ENCODE data around the gene FTHL17. TPM values are rescaled to one million over a fixed set of nuclear protein-coding genes. Genes with fewer than 3 reads are reported as not detected.
A peak's percentile ranks its signal among the peaks of the same experiment; 100 is the strongest.

The FTHL17 gene
- not detected for total RNA-seq
- polyA plus RNA-seq (ENCODE audit: insufficient read depth, low read depth, low replicate concordance): not detected
- long read RNA-seq, donor 1: 0 reads
- long read RNA-seq, donor 2: 0 reads
- long read RNA-seq, donor 3: 0 reads
- long read RNA-seq, donor 4: 0 reads
- long read RNA-seq, donor 5: 0 reads
- long read RNA-seq, donor 6: 0 reads
- long read RNA-seq, donor 7: 0 reads
- long read RNA-seq, donor 8: 0 reads
- long read RNA-seq, donor 9: 0 reads
- long read RNA-seq, donor 10: 0 reads

DNA sequence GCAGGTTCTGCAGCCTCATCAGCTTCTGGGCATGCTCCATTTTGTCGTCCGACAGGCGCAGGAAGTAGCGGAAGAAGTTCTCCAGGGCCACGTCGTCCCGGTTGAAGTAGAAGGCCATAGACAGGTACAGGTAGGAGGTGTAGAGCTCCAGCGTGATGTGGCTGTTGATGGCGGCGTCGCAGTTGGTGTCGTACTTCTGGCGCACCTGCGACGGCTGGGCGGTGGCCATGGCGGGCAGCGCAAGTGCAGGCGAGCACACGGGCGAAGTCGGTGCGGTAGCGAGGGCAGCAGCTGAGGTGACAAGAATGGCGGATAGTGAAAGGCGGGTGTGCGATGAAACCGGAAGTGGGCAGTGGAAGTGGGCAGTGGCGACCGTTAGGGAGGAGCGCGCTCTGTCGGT is at the start of gene FTHL17:
TSS of gene FTHL17 (minus strand) at position 317 of the 400 bp plus-strand sequence. CDS start at position 229, 88 bp downstream.
- intact Hi-C loops (cut with DNase I): no loop called here
- no peak within 1 kb of the TSS for H3K27ac ChIP-seq (ENCODE audit: low read depth in 2 of 2, low read length in 2 of 2)
- no peak for DNase-seq

DNA sequence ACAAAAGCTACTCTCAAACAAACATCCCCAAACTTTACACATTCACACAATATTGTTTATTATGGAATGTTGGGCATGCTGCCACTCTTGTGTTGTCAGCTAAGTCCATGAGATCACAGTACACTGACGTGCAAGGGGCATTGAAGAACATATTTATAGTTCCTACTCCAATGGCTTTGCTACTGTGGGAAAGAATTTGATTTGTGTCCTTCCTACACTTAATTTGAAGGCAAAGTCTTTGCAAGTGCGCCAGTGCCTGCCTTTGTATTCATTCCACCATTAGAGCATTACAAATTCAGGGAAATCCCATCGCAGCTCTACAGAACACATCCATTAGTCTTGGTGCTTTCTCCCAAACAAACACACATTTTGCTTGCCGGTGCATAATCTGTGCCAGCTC is 45.4 kb upstream of the FTHL17 start:
- no peak overlapping the region for H3K4me3 ChIP-seq (ENCODE audit: low read length in 3 of 3)
- TF ChIP-seq, protein P1, sequence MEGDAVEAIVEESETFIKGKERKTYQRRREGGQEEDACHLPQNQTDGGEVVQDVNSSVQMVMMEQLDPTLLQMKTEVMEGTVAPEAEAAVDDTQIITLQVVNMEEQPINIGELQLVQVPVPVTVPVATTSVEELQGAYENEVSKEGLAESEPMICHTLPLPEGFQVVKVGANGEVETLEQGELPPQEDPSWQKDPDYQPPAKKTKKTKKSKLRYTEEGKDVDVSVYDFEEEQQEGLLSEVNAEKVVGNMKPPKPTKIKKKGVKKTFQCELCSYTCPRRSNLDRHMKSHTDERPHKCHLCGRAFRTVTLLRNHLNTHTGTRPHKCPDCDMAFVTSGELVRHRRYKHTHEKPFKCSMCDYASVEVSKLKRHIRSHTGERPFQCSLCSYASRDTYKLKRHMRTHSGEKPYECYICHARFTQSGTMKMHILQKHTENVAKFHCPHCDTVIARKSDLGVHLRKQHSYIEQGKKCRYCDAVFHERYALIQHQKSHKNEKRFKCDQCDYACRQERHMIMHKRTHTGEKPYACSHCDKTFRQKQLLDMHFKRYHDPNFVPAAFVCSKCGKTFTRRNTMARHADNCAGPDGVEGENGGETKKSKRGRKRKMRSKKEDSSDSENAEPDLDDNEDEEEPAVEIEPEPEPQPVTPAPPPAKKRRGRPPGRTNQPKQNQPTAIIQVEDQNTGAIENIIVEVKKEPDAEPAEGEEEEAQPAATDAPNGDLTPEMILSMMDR (IDR thresholded peaks at IDR 0.05; ENCODE audit: borderline replicate concordance, extremely low read depth, insufficient read depth): no peak
- no peaks in the 10 kb centered on the region for H3K9me3 ChIP-seq (ENCODE audit: control insufficient read depth in 2 of 3, insufficient read depth in 1 of 3, low read length in 3 of 3)
- no peak overlapping the region for H3K9ac ChIP-seq (ENCODE audit: low read length in 3 of 3)
- no peaks in the 10 kb centered on the region for H3K36me3 ChIP-seq (ENCODE audit: control insufficient read depth in 2 of 3, insufficient read depth in 3 of 3, low read length in 3 of 3)
- FAIRE-seq (peak; percentile 8), DNase-seq (no peak)
- no peaks in the 10 kb centered on the region for H3K27me3 ChIP-seq (ENCODE audit: control insufficient read depth, insufficient read depth, low read length)
- H3K4me1 ChIP-seq (ENCODE audit: control insufficient read depth in 2 of 3, insufficient read depth in 2 of 3, low read depth in 1 of 3, low read length in 3 of 3): no peaks in the 10 kb centered on the region
- H3K27ac ChIP-seq (ENCODE audit: low read depth in 2 of 2, low read length in 2 of 2): no peak overlapping the region
- intact Hi-C loops (cut with DNase I): no loop called here

More for the DNA sequence above, at the start of gene FTHL17:
- Histone ChIP-seq H3K9me3 (ENCODE audit: control insufficient read depth in 2 of 3, insufficient read depth in 1 of 3, low read length in 3 of 3) (no peaks in the 10 kb centered on the region), H3K36me3 (ENCODE audit: control insufficient read depth in 2 of 3, insufficient read depth in 3 of 3, low read length in 3 of 3) (no peaks in the 10 kb centered on the region), H3K4me1 (ENCODE audit: control insufficient read depth in 2 of 3, insufficient read depth in 2 of 3, low read depth in 1 of 3, low read length in 3 of 3) (no peaks in the 10 kb centered on the region), H3K27me3 (ENCODE audit: control insufficient read depth, insufficient read depth, low read length) (no peaks in the 10 kb centered on the region), H3K9ac (ENCODE audit: low read length in 3 of 3) (no peak within 1 kb of the TSS), H3K4me3 (ENCODE audit: low read length in 3 of 3) (no peak within 1 kb of the TSS)
- no peak for FAIRE-seq
- TF ChIP-seq, protein P1 (IDR thresholded peaks at IDR 0.05; ENCODE audit: borderline replicate concordance, extremely low read depth, insufficient read depth): no peak

DNA sequence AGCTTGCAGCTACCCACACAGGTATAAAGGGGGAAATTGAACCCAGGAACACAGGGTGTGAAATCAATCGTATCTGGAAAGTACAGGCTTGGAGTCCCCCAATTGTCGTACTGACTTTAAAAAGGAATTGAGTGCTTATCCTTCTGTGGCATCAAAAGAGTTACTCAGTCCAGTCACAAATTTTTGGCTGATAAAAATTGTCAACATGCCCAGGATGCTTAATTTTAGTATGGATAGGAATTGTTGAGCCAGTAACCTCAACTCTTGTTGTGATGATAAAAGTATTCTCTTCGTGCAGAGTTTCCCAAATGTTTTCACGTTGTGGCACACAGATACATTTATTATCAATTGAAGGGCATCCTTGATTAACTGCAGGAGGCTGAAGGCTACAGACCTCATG is 43.6 kb upstream of the FTHL17 start:
- H3K9me3 ChIP-seq (ENCODE audit: control insufficient read depth in 2 of 3, insufficient read depth in 1 of 3, low read length in 3 of 3): no peaks in the 10 kb centered on the region
- TF ChIP-seq, protein P1 (IDR thresholded peaks at IDR 0.05; ENCODE audit: borderline replicate concordance, extremely low read depth, insufficient read depth): no peak
- no peaks in the 10 kb centered on the region for H3K27me3 ChIP-seq (ENCODE audit: control insufficient read depth, insufficient read depth, low read length)
- no peaks in the 10 kb centered on the region for H3K4me1 ChIP-seq (ENCODE audit: control insufficient read depth in 2 of 3, insufficient read depth in 2 of 3, low read depth in 1 of 3, low read length in 3 of 3)
- H3K4me3 ChIP-seq (ENCODE audit: low read length in 3 of 3): no peak overlapping the region
- intact Hi-C loops (cut with DNase I): no loop called here
- DNase-seq (no peak), FAIRE-seq (no peak)
- H3K9ac ChIP-seq (ENCODE audit: low read length in 3 of 3): no peak overlapping the region
- H3K27ac ChIP-seq (ENCODE audit: low read depth in 2 of 2, low read length in 2 of 2): no peak overlapping the region
- no peaks in the 10 kb centered on the region for H3K36me3 ChIP-seq (ENCODE audit: control insufficient read depth in 2 of 3, insufficient read depth in 3 of 3, low read length in 3 of 3)

DNA sequence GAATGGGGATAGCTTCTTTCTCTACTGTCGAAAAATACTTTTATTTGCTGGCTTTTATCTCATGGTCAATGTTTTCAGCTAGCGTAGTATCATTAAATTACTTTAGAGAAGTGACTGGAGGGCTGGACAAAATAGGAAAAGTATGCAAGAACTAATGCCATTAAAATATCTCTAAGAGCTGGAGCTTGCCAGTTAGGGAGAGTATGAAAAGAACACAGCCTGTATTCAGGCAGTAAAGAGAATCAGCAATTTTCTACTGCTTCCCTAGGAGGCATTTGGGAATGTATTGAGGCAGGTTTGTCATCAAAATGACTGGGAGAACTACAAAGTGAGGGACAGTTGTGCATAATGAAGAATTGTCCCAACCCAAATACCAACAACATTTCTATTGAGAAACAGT is 43.0 kb upstream of the FTHL17 start:
- H3K4me1 ChIP-seq (ENCODE audit: control insufficient read depth in 2 of 3, insufficient read depth in 2 of 3, low read depth in 1 of 3, low read length in 3 of 3): no peaks in the 10 kb centered on the region
- no peak overlapping the region for H3K4me3 ChIP-seq (ENCODE audit: low read length in 3 of 3)
- H3K36me3 ChIP-seq (ENCODE audit: control insufficient read depth in 2 of 3, insufficient read depth in 3 of 3, low read length in 3 of 3): no peaks in the 10 kb centered on the region
- H3K9me3 ChIP-seq (ENCODE audit: control insufficient read depth in 2 of 3, insufficient read depth in 1 of 3, low read length in 3 of 3): no peaks in the 10 kb centered on the region
- no peak overlapping the region for H3K27ac ChIP-seq (ENCODE audit: low read depth in 2 of 2, low read length in 2 of 2)
- intact Hi-C loops (cut with DNase I): no loop called here
- no peaks in the 10 kb centered on the region for H3K27me3 ChIP-seq (ENCODE audit: control insufficient read depth, insufficient read depth, low read length)
- H3K9ac ChIP-seq (ENCODE audit: low read length in 3 of 3): no peak overlapping the region
- DNase-seq (peak in 1 of 5 donors; percentile 1), FAIRE-seq (no peak)
- TF ChIP-seq, protein P1 (IDR thresholded peaks at IDR 0.05; ENCODE audit: borderline replicate concordance, extremely low read depth, insufficient read depth): no peak
